Calu3 (cell line): ENCODE measurements around the gene EIF2S3B. TPM values are rescaled to one million over a fixed set of nuclear protein-coding genes. Genes with fewer than 3 reads are reported as not detected.

Experiments
- BruUV-seq: library from RNA; stranded (reverse); fragments of 400-500 nt; replicated peaks from 2 replicates; lab custom pipeline; 2021; lab: Mats Ljungman, UMichigan
- CTCF ChIA-PET: fragments of 300-600 bp; sonication (Branson Sonifier 250); formaldehyde crosslinking; loops from one replicate; lab custom pipeline; 2022; ENCODE audit warnings: antibody characterized with exemption; lab: Charles Lee
- DNase-seq: peaks from one replicate; pipeline ENCODE4 v3.0.0; 2022
- H3K27ac Mint-ChIP-seq: one replicate; pipeline ENCODE4 v1.8.0; 2022; ENCODE audit warnings: mixed read lengths; ENCODE audit not compliant: unreplicated experiment
- H3K27me3 Mint-ChIP-seq: one replicate; pipeline ENCODE4 v1.8.0; 2022; ENCODE audit warnings: mixed read lengths; ENCODE audit not compliant: unreplicated experiment
- H3K36me3 Mint-ChIP-seq: one replicate; pipeline ENCODE4 v1.8.0; 2022; ENCODE audit warnings: mild to moderate bottlenecking, moderate library complexity, mixed read lengths; ENCODE audit not compliant: insufficient read depth, unreplicated experiment
- H3K4me1 Mint-ChIP-seq: one replicate; pipeline ENCODE4 v1.8.0; 2022; ENCODE audit warnings: mild to moderate bottlenecking, low read depth, mixed read lengths; ENCODE audit not compliant: unreplicated experiment
- H3K4me3 Mint-ChIP-seq: one replicate; pipeline ENCODE4 v1.8.0; 2022; ENCODE audit warnings: mild to moderate bottlenecking, low read depth, moderate library complexity, mixed read lengths; ENCODE audit not compliant: unreplicated experiment
- H3K9me3 Mint-ChIP-seq: one replicate; pipeline ENCODE4 v1.8.0; 2022; ENCODE audit warnings: low read depth, mixed read lengths; ENCODE audit not compliant: unreplicated experiment
- CTCF ChIP-seq: fragments of 200-600 bp; IDR thresholded peaks from one replicate; pipeline ENCODE4 v1.8.0; 2022; ENCODE audit warnings: antibody characterized with exemption; ENCODE audit not compliant: unreplicated experiment
- intact Hi-C: fragments of 100-400 bp; cut with micrococcal nuclease; formaldehyde crosslinking; loops from one replicate; pipeline ENCODE4 v1.10.0; 2022; ENCODE audit not compliant: unreplicated experiment
- total RNA-seq: library from RNA; stranded (reverse); gene quantifications from 2 replicates; pipeline ENCODE4 v1.2.3, GENCODE V29; 2022

Gene EIF2S3B
- total RNA-seq, 1 experiment from 2014 or later: 5.7 TPM

- intact Hi-C loops: no loop called here
These were observed 7.1 kb downstream of the EIF2S3B start for GRCh38 chr12:10512798-10513197.

GRCh38 chr12:10521555-10521954 is 15.9 kb downstream of the EIF2S3B start:
- Mint-ChIP-seq H3K27ac (no peak overlapping the region), H3K4me1 (no peaks in the 10 kb centered on the region), H3K9me3 (peaks cover 2% of the 10 kb centered on the region), H3K4me3 (no peak overlapping the region), H3K36me3 (no peaks in the 10 kb centered on the region), H3K27me3 (no peaks in the 10 kb centered on the region)
- no peak for DNase-seq
- TF ChIP-seq CTCF: no peak
- no TSS peak for BruUV-seq
- CTCF ChIA-PET: no interaction called here
- intact Hi-C loops: no loop called here

More at GRCh38 chr12:10512798-10513197, 7.1 kb downstream of the EIF2S3B start:
- Mint-ChIP-seq H3K27me3 (no peaks in the 10 kb centered on the region), H3K4me3 (no peak overlapping the region), H3K27ac (no peak overlapping the region), H3K9me3 (no peaks in the 10 kb centered on the region), H3K4me1 (peaks cover 15% of the 10 kb centered on the region), H3K36me3 (no peaks in the 10 kb centered on the region)
- no peak for TF ChIP-seq CTCF
- CTCF ChIA-PET: no interaction called here
- DNase-seq: no peak
- BruUV-seq: no TSS peak

GRCh38 chr12:10528174-10528953 is 22.7 kb downstream of the EIF2S3B start:
- Mint-ChIP-seq H3K27me3 (no peaks in the 10 kb centered on the region), H3K36me3 (no peaks in the 10 kb centered on the region), H3K27ac (no peak overlapping the region), H3K4me3 (no peak overlapping the region), H3K9me3 (no peaks in the 10 kb centered on the region), H3K4me1 (no peaks in the 10 kb centered on the region)
- intact Hi-C loops: no loop called here
- DNase-seq: no peak
- CTCF ChIA-PET: no interaction called here
- TF ChIP-seq CTCF: no peak
- no TSS peak for BruUV-seq

- TF ChIP-seq CTCF: no peak
- BruUV-seq: no TSS peak
- intact Hi-C loops: no loop called here
- no peaks in the 10 kb centered on the region for H3K4me1 Mint-ChIP-seq
- no peak overlapping the region for H3K4me3 Mint-ChIP-seq
- DNase-seq: no peak
- CTCF ChIA-PET: interaction anchor here (0.5 kb wide), 1 partner anchor 921 kb away, joined by 8 read pairs; no protein-coding TSS in a partner anchor
- H3K36me3 Mint-ChIP-seq: no peaks in the 10 kb centered on the region
- H3K27me3 Mint-ChIP-seq: no peaks in the 10 kb centered on the region
- H3K9me3 Mint-ChIP-seq: no peaks in the 10 kb centered on the region
- H3K27ac Mint-ChIP-seq: no peak overlapping the region
These were observed 23.9 kb downstream of the EIF2S3B start for GRCh38 chr12:10529603-10530002.
